Measurements from ENCODE around the gene TMEM187.

GRCh38 chrX:153970357-153971123 is 2.0 kb upstream of the TMEM187 start:
- TF ChIP-seq EZH2phosphoT487 (IDR thresholded peaks at IDR 0.05; ENCODE audit: low read depth, severe bottlenecking, unreplicated experiment) = no peak
- TF ChIP-seq CTCF (IDR thresholded peaks at IDR 0.05; ENCODE audit: poor library complexity) = no peak
- TF ChIP-seq EZH2 (IDR thresholded peaks at IDR 0.05; ENCODE audit: borderline replicate concordance) = no peak
